CD1c-positive myeloid dendritic cell (primary cell): ENCODE measurements around the gene TNFRSF12A.
"Not testable (repeated sequence)": the region's sequence is repeated elsewhere in the genome, so short reads cannot be mapped to it uniquely, and the experiment has no call there.

Source experiments
- DNase-seq: peaks from one replicate; pipeline ENCODE4 v3.0.0-alpha.2; 2016; ENCODE audit errors: extremely low spot score

TNFRSF12A gene

GRCh38 chr16:3049921-3050481, 29.8 kb downstream of the TNFRSF12A start:
- DNase-seq = no peak

- no peak for DNase-seq
Measured at GRCh38 chr16:3050487-3050886, 30.3 kb downstream of the TNFRSF12A start.

- no peak for DNase-seq
Measured at GRCh38 chr16:3051009-3051408, 30.8 kb downstream of the TNFRSF12A start.

GRCh38 chr16:3051494-3051893, 31.3 kb downstream of the TNFRSF12A start:
- DNase-seq = peak; percentile 49

- not testable (repeated sequence) for DNase-seq
Measured at GRCh38 chr16:3052571-3053329, 32.6 kb downstream of the TNFRSF12A start.

- DNase-seq = not testable (repeated sequence)
Measured at GRCh38 chr16:3053330-3053710, 33.2 kb downstream of the TNFRSF12A start.

- no peak for DNase-seq
Measured at GRCh38 chr16:3054965-3055733, 35.0 kb downstream of the TNFRSF12A start.

- DNase-seq = not testable (repeated sequence)
Measured at GRCh38 chr16:3055734-3056115, 35.6 kb downstream of the TNFRSF12A start.

- DNase-seq = no peak
Measured at GRCh38 chr16:3056336-3057180, 36.4 kb downstream of the TNFRSF12A start.

GRCh38 chr16:3057181-3058138, 37.3 kb downstream of the TNFRSF12A start:
- no peak for DNase-seq

GRCh38 chr16:3058139-3059030, 38.2 kb downstream of the TNFRSF12A start:
- peak; percentile 16 for DNase-seq

GRCh38 chr16:3059041-3059722, 39.0 kb downstream of the TNFRSF12A start:
- peak; percentile 94 for DNase-seq

GRCh38 chr16:3059723-3060242, 39.6 kb downstream of the TNFRSF12A start:
- no peak for DNase-seq

GRCh38 chr16:3060339-3061127, 40.4 kb downstream of the TNFRSF12A start:
- DNase-seq = no peak

GRCh38 chr16:3062553-3062952, 42.4 kb downstream of the TNFRSF12A start:
- DNase-seq = no peak

- DNase-seq = no peak
Measured at GRCh38 chr16:3063625-3064386, 43.6 kb downstream of the TNFRSF12A start.

GRCh38 chr16:3065069-3065741, 45.0 kb downstream of the TNFRSF12A start, which contains the start of gene IL32:
TSS of gene IL32 (plus strand) at chr16:3065640. CDS start at chr16:3065812, 172 bp downstream.
- DNase-seq = no peak
